B cell (primary cell): ENCODE results near the gene PADI4. TPM values are rescaled to one million over a fixed set of nuclear protein-coding genes. Genes with fewer than 3 reads are reported as not detected.

Source experiments
- ATAC-seq: fragments of 200-7000 bp; cut with Tn5 transposase; one replicate; pipeline ENCODE4 v1.10.0; 2021; ENCODE audit warnings: low read depth, mild to moderate bottlenecking, moderate number of reproducible peaks, moderate library complexity
- CTCF ChIA-PET: fragments of 350-600 bp; sonication (Branson Sonifier 250); formaldehyde crosslinking; loops from one replicate; lab custom pipeline; 2021; ENCODE audit warnings: antibody characterized with exemption, inconsistent platforms; lab: Charles Lee
- POLR2A ChIA-PET: fragments of 350-600 bp; sonication (Branson Sonifier 250); formaldehyde crosslinking; loops from one replicate; lab custom pipeline; 2021; ENCODE audit warnings: antibody characterized with exemption; lab: Charles Lee
- DNase-seq: peaks from one replicate; pipeline ENCODE4 v3.0.0; 2013
- H2AFZ ChIP-seq: 2 replicates; pipeline ENCODE4 v1.6.1; 2012; ENCODE audit warnings: mild to moderate bottlenecking, low read depth, low read length; ENCODE audit not compliant: insufficient read depth, poor library complexity, severe bottlenecking
- H3K27ac ChIP-seq, 2 donors: 1 replicate in 1 of 2; 2 replicates in 1 of 2; pipeline ENCODE4 v1.5.1; 2012 to 2013; ENCODE audit warnings: low read length in 2 of 2, mild to moderate bottlenecking in 2 of 2, moderate library complexity in 1 of 2
- H3K27me3 ChIP-seq, 4 experiments: fragments of 200-600 bp in 1 of 4; sonication (generic) in 1 of 4; replicated peaks in 1 of 4; 1 replicate in 2 of 4; 2 replicates in 2 of 4; pipeline versions ENCODE4 v1.6.1 to v1.7.0; 2013 to 2016; ENCODE audit warnings: low read length in 3 of 4, mild to moderate bottlenecking in 2 of 4, mixed read lengths in 1 of 4, moderate library complexity in 1 of 4; ENCODE audit not compliant: insufficient read depth in 4 of 4, control insufficient read depth in 3 of 4; ENCODE audit errors: control extremely low read depth in 1 of 4
- H3K36me3 ChIP-seq, 2 experiments: replicated peaks in 1 of 2; 1 replicate in 1 of 2; 2 replicates in 1 of 2; pipeline versions ENCODE4 v1.6.1 to v1.7.1; 2013; ENCODE audit warnings: low read length in 1 of 2; ENCODE audit not compliant: insufficient read depth in 2 of 2, control insufficient read depth in 1 of 2; ENCODE audit errors: control extremely low read depth in 1 of 2, extremely low read depth in 1 of 2
- H3K4me1 ChIP-seq, 2 donors: fragments of 200-600 bp in 1 of 2; sonication (generic) in 1 of 2; 1 replicate in 1 of 2; 2 replicates in 1 of 2; pipeline versions ENCODE4 v1.5.1 to v1.6.1; 2013 to 2017; ENCODE audit warnings: low read length in 2 of 2; ENCODE audit not compliant: control insufficient read depth in 2 of 2, insufficient read depth in 2 of 2
- H3K4me2 ChIP-seq: replicated peaks from 2 replicates; pipeline ENCODE3; 2012; ENCODE audit warnings: mild to moderate bottlenecking, low read depth, low read length; ENCODE audit not compliant: poor library complexity, severe bottlenecking
- H3K4me3 ChIP-seq, 5 experiments: fragments of 200-600 bp in 1 of 5; sonication (generic) in 1 of 5; 1 replicate in 3 of 5; 2 replicates in 2 of 5; pipeline versions ENCODE4 v1.5.1 to v1.7.0; 2011 to 2016; ENCODE audit warnings: low read length in 4 of 5, mild to moderate bottlenecking in 4 of 5, low read depth in 2 of 5, control low read depth in 1 of 5, moderate library complexity in 1 of 5; ENCODE audit not compliant: insufficient read depth in 1 of 5; ENCODE audit errors: control extremely low read depth in 1 of 5, extremely low read depth in 1 of 5
- H3K79me2 ChIP-seq: fragments of 200-600 bp; sonication (generic); one replicate; pipeline ENCODE4 v1.6.0; 2016; ENCODE audit warnings: low read length; ENCODE audit not compliant: control insufficient read depth, insufficient read depth
- H3K9ac ChIP-seq: fragments of 200-600 bp; sonication (generic); 2 replicates; pipeline ENCODE4 v1.6.1; 2017; ENCODE audit warnings: mild to moderate bottlenecking, low read length, moderate library complexity
- H3K9me3 ChIP-seq, 3 donors: one replicate each; pipeline versions ENCODE4 v1.6.1 to v1.7.1; 2013; ENCODE audit warnings: low read length in 2 of 3; ENCODE audit not compliant: control insufficient read depth in 2 of 3, insufficient read depth in 1 of 3; ENCODE audit errors: control extremely low read depth in 1 of 3
- H4K20me1 ChIP-seq: 2 replicates; pipeline ENCODE4 v1.6.0; 2012; ENCODE audit warnings: mild to moderate bottlenecking, low read length; ENCODE audit not compliant: insufficient read depth, control insufficient read depth, poor library complexity, severe bottlenecking
- H3K27ac Mint-ChIP-seq: one replicate; pipeline ENCODE4 v1.8.0; 2021; ENCODE audit warnings: mixed read lengths
- H3K27me3 Mint-ChIP-seq: one replicate; pipeline ENCODE4 v1.8.0; 2021; ENCODE audit warnings: mixed read lengths
- H3K4me1 Mint-ChIP-seq: one replicate; pipeline ENCODE4 v1.8.0; 2021; ENCODE audit warnings: mixed read lengths
- H3K4me3 Mint-ChIP-seq: one replicate; pipeline ENCODE4 v1.8.0; 2021; ENCODE audit warnings: mixed read lengths
- H3K9me3 Mint-ChIP-seq: one replicate; pipeline ENCODE4 v1.8.0; 2022; ENCODE audit warnings: mixed read lengths; ENCODE audit not compliant: insufficient read depth
- CTCF ChIP-seq: fragments of 200-600 bp; IDR thresholded peaks from one replicate; pipeline ENCODE4 v1.8.0; 2022; ENCODE audit warnings: antibody characterized with exemption, mild to moderate bottlenecking
- EZH2 ChIP-seq: IDR thresholded peaks from 2 replicates; pipeline ENCODE4 v1.6.1; 2012; ENCODE audit warnings: borderline replicate concordance, low read depth, mild to moderate bottlenecking, moderate library complexity, low read length; ENCODE audit not compliant: insufficient read depth, poor library complexity, severe bottlenecking
- WGBS: methylation state at CpG from one replicate; pipeline ENCODE4 v1.1.5; 2013; ENCODE audit warnings: missing lambda C conversion rate; ENCODE audit not compliant: insufficient coverage; 5-methylcytosine and 5-hydroxymethylcytosine counted together
- intact Hi-C: fragments of 100-400 bp; cut with micrococcal nuclease; formaldehyde crosslinking; loops from one replicate; pipeline ENCODE4 v1.10.0; 2022
- polyA plus RNA-seq: library from polyadenylated mRNA; depleted of rRNA; stranded (reverse); fragments of >200 nt; gene quantifications from 2 replicates; pipeline ENCODE4 v1.2.3, GENCODE V29; 2012
- total RNA-seq, 2 donors: library from RNA; stranded (reverse); fragments of 120-200 nt in 1 of 2; gene quantifications; 1 replicate in 1 of 2; 2 replicates in 1 of 2; pipeline versions ENCODE4 v1.2.3 to v1.2.4, GENCODE V29; 2013 to 2022

Gene PADI4
- total and polyA plus RNA-seq, 2 donors (not counting 1 experiment from before 2014, with no cell fraction given), result 0.44 to 0.85 TPM

GRCh38 chr1:17259233-17259873 is 48.6 kb upstream of the PADI4 start:
- Histone ChIP-seq H3K4me1 (no peaks in the 10 kb centered on the region), H3K79me2 (no peaks in the 10 kb centered on the region), H3K27me3 (peaks cover 0 to 4% (median 0%) of the 10 kb centered on the region in 4 experiments), H3K36me3 (no peaks in the 10 kb centered on the region), H2AFZ (no peak overlapping the region), H3K27ac (no peak overlapping the region), H3K9me3 (peaks cover 0 to 7% (median 0%) of the 10 kb centered on the region in 3 donors), H3K9ac (no peak overlapping the region), H3K4me2 (no peak overlapping the region), H3K4me3 (no peak overlapping the region), H4K20me1 (no peaks in the 10 kb centered on the region)
- WGBS, result 96% methylated on average over 22 of the region's 24 CpGs
- no peaks in the 10 kb centered on the region for H3K9me3 Mint-ChIP-seq
- TF ChIP-seq CTCF (no peak), EZH2 (no peak)
- peaks cover 11% of the 10 kb centered on the region for H3K27me3 Mint-ChIP-seq
- DNase-seq (no peak), ATAC-seq (no peak)
- no peak overlapping the region for H3K4me3 Mint-ChIP-seq
- H3K27ac Mint-ChIP-seq, result no peak overlapping the region
- intact Hi-C loops, result no loop called here
- ChIA-PET POLR2A (no interaction called here), CTCF (no interaction called here)
- H3K4me1 Mint-ChIP-seq, result no peaks in the 10 kb centered on the region

- Histone ChIP-seq H3K9me3 (peaks cover 0 to 7% (median 0%) of the 10 kb centered on the region in 3 donors), H3K79me2 (no peaks in the 10 kb centered on the region), H3K36me3 (no peaks in the 10 kb centered on the region), H3K9ac (no peak overlapping the region), H3K27ac (no peak overlapping the region), H3K4me1 (no peaks in the 10 kb centered on the region), H3K4me2 (no peak overlapping the region), H3K27me3 (peaks cover 0 to 4% (median 0%) of the 10 kb centered on the region in 4 experiments), H4K20me1 (no peaks in the 10 kb centered on the region), H2AFZ (no peak overlapping the region), H3K4me3 (no peak overlapping the region)
- CTCF ChIA-PET, result no interaction called here
- Mint-ChIP-seq H3K27ac (no peak overlapping the region), H3K4me3 (no peak overlapping the region), H3K9me3 (no peaks in the 10 kb centered on the region), H3K27me3 (peaks cover 11% of the 10 kb centered on the region), H3K4me1 (no peaks in the 10 kb centered on the region)
- WGBS, result 77% methylated on average over 6 of the region's 7 CpGs
- no peak for ATAC-seq
- POLR2A ChIA-PET, result no interaction called here
- DNase-seq, result no peak
- no peak for TF ChIP-seq CTCF
- TF ChIP-seq EZH2, result no peak
- intact Hi-C loops, result no loop called here
These were observed 47.7 kb upstream of the PADI4 start for GRCh38 chr1:17260264-17260663.
